Left lung (tissue), 10 donors: Measurements from ENCODE around the gene CDH4. TPM values are rescaled to one million over a fixed set of nuclear protein-coding genes. Genes with fewer than 3 reads are reported as not detected.

Experiments used
- ATAC-seq: fragments of 200-7000 bp; cut with Tn5 transposase; one replicate; pipeline ENCODE4 v1.9.1; 2020; ENCODE audit warnings: moderate library complexity
- DNase-seq, 4 donors: peaks; one replicate each; pipeline ENCODE4 v3.0.0-alpha.2; 2013 to 2020
- H3K27ac ChIP-seq, 2 donors: fragments of 200-600 bp; sonication (generic) in 1 of 2; one replicate each; pipeline versions ENCODE4 v1.5.0 to v1.8.0; 2020 to 2021
- H3K27me3 ChIP-seq, 2 donors: fragments of 200-600 bp; sonication (generic) in 1 of 2; one replicate each; pipeline versions ENCODE4 v1.5.0 to v1.8.0; 2020 to 2021
- H3K36me3 ChIP-seq, 2 donors: fragments of 200-600 bp; sonication (generic) in 1 of 2; one replicate each; pipeline versions ENCODE4 v1.5.0 to v1.8.0; 2020 to 2021
- H3K4me1 ChIP-seq, 2 donors: fragments of 200-600 bp; one replicate each; pipeline ENCODE4 v1.8.0; 2021
- H3K4me3 ChIP-seq, 2 donors: fragments of 200-600 bp; sonication (generic) in 1 of 2; one replicate each; pipeline versions ENCODE4 v1.5.0 to v1.8.0; 2020 to 2021; ENCODE audit warnings: mild to moderate bottlenecking in 1 of 2
- H3K9me3 ChIP-seq, 2 donors: fragments of 200-600 bp; sonication (generic) in 1 of 2; one replicate each; pipeline versions ENCODE4 v1.5.0 to v1.8.0; 2020 to 2021
- CTCF ChIP-seq, 2 donors: fragments of 200-600 bp; sonication (generic) in 1 of 2; IDR thresholded peaks; one replicate each; pipeline versions ENCODE4 v1.5.0 to v1.8.0; 2021; ENCODE audit warnings: antibody characterized with exemption in 2 of 2
- intact Hi-C, 2 donors: fragments of 100-400 bp; cut with DNase I; formaldehyde crosslinking; loops; one replicate each; pipeline versions ENCODE4 v1.11.2 to v1.14.2; 2022
- polyA plus RNA-seq, 6 donors: library from polyadenylated mRNA; unstranded; fragments of 120-200 nt; gene quantifications; one replicate each; pipeline ENCODE4 v1.2.1, GENCODE V29; 2013; ENCODE audit not compliant: insufficient read length in 6 of 6
- total RNA-seq, 2 donors: library from RNA; stranded (reverse); fragmentation: NEBNext Ultra II Directional; extraction: Animal tissue kit (Norgen Biotek cat#: 25700); gene quantifications; one replicate each; pipeline ENCODE4 v1.2.1, GENCODE V29; 2021
- donor health status: DM: no; HTN: yes; CAD: no.
- donor health status: DM: no; HTN: no; CAD: no.

CDH4 gene
- total and polyA plus RNA-seq, 8 donors: 0.24 to 10.8 (median 5.1) TPM

- intact Hi-C loops: no loop called here
- peak overlapping the region; percentile 11 to 13 for H3K4me3 ChIP-seq
- H3K36me3 ChIP-seq: no peaks in the 10 kb centered on the region
- no peak overlapping the region for H3K27ac ChIP-seq
- H3K4me1 ChIP-seq: peaks cover 0 to 16% of the 10 kb centered on the region in 2 donors
- no peak for TF ChIP-seq CTCF (IDR thresholded peaks at IDR 0.05)
- peaks cover 44 to 96% of the 10 kb centered on the region in 2 donors for H3K27me3 ChIP-seq
- H3K9me3 ChIP-seq: no peaks in the 10 kb centered on the region
- DNase-seq (no peak), ATAC-seq (peak; percentile 50)
Observed at GRCh38 chr20:61252601-61253263, 671 bp downstream of the CDH4 start.

GRCh38 chr20:61253264-61253639 lies 1.2 kb downstream of the CDH4 start:
- peak; percentile 44 for ATAC-seq
- H3K9me3 ChIP-seq: no peaks in the 10 kb centered on the region
- intact Hi-C loops: no loop called here
- peaks cover 0 to 16% of the 10 kb centered on the region in 2 donors for H3K4me1 ChIP-seq
- H3K27me3 ChIP-seq: peaks cover 44 to 92% of the 10 kb centered on the region in 2 donors
- DNase-seq: peak in 2 of 4 donors; percentile 44 to 47
- no peaks in the 10 kb centered on the region for H3K36me3 ChIP-seq
- no peak overlapping the region for H3K27ac ChIP-seq
- H3K4me3 ChIP-seq: peak overlapping the region; percentile 11 to 13
- no peak for TF ChIP-seq CTCF (IDR thresholded peaks at IDR 0.05)

GRCh38 chr20:61253640-61254511 lies 1.8 kb downstream of the CDH4 start:
- peak; percentile 46 for ATAC-seq
- Histone ChIP-seq H3K9me3 (no peaks in the 10 kb centered on the region), H3K36me3 (no peaks in the 10 kb centered on the region), H3K4me3 (peak overlapping the region; percentile 5 to 13), H3K4me1 (peaks cover 0 to 16% of the 10 kb centered on the region in 2 donors), H3K27me3 (peaks cover 44 to 91% of the 10 kb centered on the region in 2 donors), H3K27ac (no peak overlapping the region)
- no peak for TF ChIP-seq CTCF (IDR thresholded peaks at IDR 0.05)
- DNase-seq: peak in 1 of 4 donors; percentile 47
- intact Hi-C loops: no loop called here

GRCh38 chr20:61254881-61255626 lies 3.0 kb downstream of the CDH4 start:
- Histone ChIP-seq H3K36me3 (no peaks in the 10 kb centered on the region), H3K4me3 (no peak overlapping the region), H3K4me1 (peaks cover 0 to 16% of the 10 kb centered on the region in 2 donors), H3K9me3 (no peaks in the 10 kb centered on the region), H3K27ac (no peak overlapping the region), H3K27me3 (peaks cover 44 to 85% of the 10 kb centered on the region in 2 donors)
- intact Hi-C loops: no loop called here
- ATAC-seq (no peak), DNase-seq (no peak)
- no peak for TF ChIP-seq CTCF (IDR thresholded peaks at IDR 0.05)
